Activated naive CD8-positive, alpha-beta T cell treated with anti-CD3 and anti-CD28 coated beads, Interleukin-2, amount 50 U/mL, for 24 hours (primary cell): ENCODE data around the gene GHR.
"Not testable (repeated sequence)": the region's sequence is repeated elsewhere in the genome, so short reads cannot be mapped to it uniquely, and the experiment has no call there.

ENCODE experiments used
- ATAC-seq: fragments of 150-1000 bp; cut with Tn5 transposase; one replicate; pipeline ENCODE4 v1.10.0; 2021
- DNase-seq: peaks from one replicate; pipeline ENCODE4 v3.0.0; 2021
- H3K27ac Mint-ChIP-seq: one replicate; pipeline ENCODE4 v1.8.0; 2021; ENCODE audit warnings: mild to moderate bottlenecking, mixed read lengths
- H3K27me3 Mint-ChIP-seq: one replicate; pipeline ENCODE4 v1.8.0; 2021; ENCODE audit warnings: mixed read lengths
- H3K36me3 Mint-ChIP-seq: one replicate; pipeline ENCODE4 v1.8.0; 2021; ENCODE audit warnings: low read depth, mixed read lengths
- H3K4me1 Mint-ChIP-seq: one replicate; pipeline ENCODE4 v1.8.0; 2021; ENCODE audit warnings: mixed read lengths
- H3K4me3 Mint-ChIP-seq: one replicate; pipeline ENCODE4 v1.8.0; 2021; ENCODE audit warnings: mild to moderate bottlenecking, moderate library complexity, mixed read lengths
- H3K9me3 Mint-ChIP-seq: one replicate; pipeline ENCODE4 v1.8.0; 2021; ENCODE audit warnings: mixed read lengths

Gene GHR

GRCh38 chr5:42665857-42666256 is 242.6 kb downstream of the GHR start:
- ATAC-seq (no peak), DNase-seq (no peak)
- H3K36me3 Mint-ChIP-seq, result no peaks in the 10 kb centered on the region
- no peaks in the 10 kb centered on the region for H3K9me3 Mint-ChIP-seq
- no peak overlapping the region for H3K4me3 Mint-ChIP-seq
- no peaks in the 10 kb centered on the region for H3K4me1 Mint-ChIP-seq
- H3K27ac Mint-ChIP-seq, result no peak overlapping the region
- H3K27me3 Mint-ChIP-seq, result no peaks in the 10 kb centered on the region

GRCh38 chr5:42666869-42667268 is 243.6 kb downstream of the GHR start:
- Mint-ChIP-seq H3K27me3 (no peaks in the 10 kb centered on the region), H3K9me3 (no peaks in the 10 kb centered on the region), H3K4me3 (no peak overlapping the region), H3K4me1 (no peaks in the 10 kb centered on the region), H3K36me3 (no peaks in the 10 kb centered on the region), H3K27ac (no peak overlapping the region)
- DNase-seq, result no peak
- ATAC-seq, result no peak

GRCh38 chr5:42668254-42668653 is 245.0 kb downstream of the GHR start:
- Mint-ChIP-seq H3K27ac (no peak overlapping the region), H3K4me3 (no peak overlapping the region), H3K4me1 (no peaks in the 10 kb centered on the region), H3K27me3 (no peaks in the 10 kb centered on the region), H3K9me3 (no peaks in the 10 kb centered on the region), H3K36me3 (no peaks in the 10 kb centered on the region)
- DNase-seq (no peak), ATAC-seq (no peak)

- DNase-seq (no peak), ATAC-seq (no peak)
- H3K27me3 Mint-ChIP-seq, result no peaks in the 10 kb centered on the region
- no peaks in the 10 kb centered on the region for H3K36me3 Mint-ChIP-seq
- H3K27ac Mint-ChIP-seq, result no peak overlapping the region
- no peak overlapping the region for H3K4me3 Mint-ChIP-seq
- no peaks in the 10 kb centered on the region for H3K4me1 Mint-ChIP-seq
- H3K9me3 Mint-ChIP-seq, result peaks cover 4% of the 10 kb centered on the region
Observed at GRCh38 chr5:42672925-42673324, 249.7 kb downstream of the GHR start.

- H3K4me3 Mint-ChIP-seq, result no peak overlapping the region
- no peak for ATAC-seq
- no peaks in the 10 kb centered on the region for H3K36me3 Mint-ChIP-seq
- no peak for DNase-seq
- H3K4me1 Mint-ChIP-seq, result no peaks in the 10 kb centered on the region
- no peaks in the 10 kb centered on the region for H3K27me3 Mint-ChIP-seq
- no peak overlapping the region for H3K27ac Mint-ChIP-seq
- peaks cover 4% of the 10 kb centered on the region for H3K9me3 Mint-ChIP-seq
Observed at GRCh38 chr5:42675602-42676001, 252.4 kb downstream of the GHR start.

- H3K36me3 Mint-ChIP-seq, result no peaks in the 10 kb centered on the region
- H3K27me3 Mint-ChIP-seq, result no peaks in the 10 kb centered on the region
- peaks cover 4% of the 10 kb centered on the region for H3K9me3 Mint-ChIP-seq
- ATAC-seq, result no peak
- no peak overlapping the region for H3K4me3 Mint-ChIP-seq
- H3K4me1 Mint-ChIP-seq, result no peaks in the 10 kb centered on the region
- DNase-seq, result no peak
- H3K27ac Mint-ChIP-seq, result no peak overlapping the region
Observed at GRCh38 chr5:42676362-42676761, 253.1 kb downstream of the GHR start.

- DNase-seq (no peak), ATAC-seq (no peak)
- no peak overlapping the region for H3K27ac Mint-ChIP-seq
- H3K9me3 Mint-ChIP-seq, result peaks cover 4% of the 10 kb centered on the region
- H3K27me3 Mint-ChIP-seq, result no peaks in the 10 kb centered on the region
- H3K4me1 Mint-ChIP-seq, result no peaks in the 10 kb centered on the region
- H3K4me3 Mint-ChIP-seq, result no peak overlapping the region
- no peaks in the 10 kb centered on the region for H3K36me3 Mint-ChIP-seq
Observed at GRCh38 chr5:42677156-42677842, 254.1 kb downstream of the GHR start.

GRCh38 chr5:42680046-42680445 is 256.8 kb downstream of the GHR start:
- peaks cover 4% of the 10 kb centered on the region for H3K9me3 Mint-ChIP-seq
- no peak for ATAC-seq

GRCh38 chr5:42685078-42685477 is 261.8 kb downstream of the GHR start:
- not testable (repeated sequence) for H3K27ac Mint-ChIP-seq, ATAC-seq, H3K4me1 Mint-ChIP-seq, H3K9me3 Mint-ChIP-seq, DNase-seq, H3K27me3 Mint-ChIP-seq, H3K4me3 Mint-ChIP-seq, H3K36me3 Mint-ChIP-seq

More at GRCh38 chr5:42680046-42680445, 256.8 kb downstream of the GHR start:
- Mint-ChIP-seq H3K27me3 (no peaks in the 10 kb centered on the region), H3K4me1 (no peaks in the 10 kb centered on the region), H3K27ac (no peak overlapping the region), H3K4me3 (no peak overlapping the region), H3K36me3 (no peaks in the 10 kb centered on the region)
- DNase-seq, result no peak

- Mint-ChIP-seq H3K27me3 (no peaks in the 10 kb centered on the region), H3K36me3 (no peaks in the 10 kb centered on the region), H3K9me3 (no peaks in the 10 kb centered on the region), H3K27ac (no peak overlapping the region), H3K4me3 (no peak overlapping the region), H3K4me1 (no peaks in the 10 kb centered on the region)
- DNase-seq (no peak), ATAC-seq (no peak)
Observed at GRCh38 chr5:42689391-42689790, 266.2 kb downstream of the GHR start.

- H3K4me1 Mint-ChIP-seq, result no peaks in the 10 kb centered on the region
- no peak for ATAC-seq
- H3K4me3 Mint-ChIP-seq, result no peak overlapping the region
- H3K27me3 Mint-ChIP-seq, result no peaks in the 10 kb centered on the region
- DNase-seq, result no peak
- no peak overlapping the region for H3K27ac Mint-ChIP-seq
- no peaks in the 10 kb centered on the region for H3K9me3 Mint-ChIP-seq
- no peaks in the 10 kb centered on the region for H3K36me3 Mint-ChIP-seq
Observed at GRCh38 chr5:42691413-42691937, 268.2 kb downstream of the GHR start.

- Mint-ChIP-seq H3K27me3 (no peaks in the 10 kb centered on the region), H3K9me3 (peaks cover 7% of the 10 kb centered on the region), H3K36me3 (no peaks in the 10 kb centered on the region), H3K4me1 (no peaks in the 10 kb centered on the region), H3K4me3 (no peak overlapping the region), H3K27ac (no peak overlapping the region)
- DNase-seq, result no peak
- ATAC-seq, result no peak
Observed at GRCh38 chr5:42701351-42702059, 278.3 kb downstream of the GHR start.

- no peak for ATAC-seq
- no peaks in the 10 kb centered on the region for H3K27me3 Mint-ChIP-seq
- H3K4me1 Mint-ChIP-seq, result no peaks in the 10 kb centered on the region
- H3K9me3 Mint-ChIP-seq, result peaks cover 7% of the 10 kb centered on the region
- no peak overlapping the region for H3K27ac Mint-ChIP-seq
- no peak overlapping the region for H3K4me3 Mint-ChIP-seq
- DNase-seq, result no peak
- H3K36me3 Mint-ChIP-seq, result no peaks in the 10 kb centered on the region
Observed at GRCh38 chr5:42703238-42703637, 280.0 kb downstream of the GHR start.

GRCh38 chr5:42715785-42716184 is 292.5 kb downstream of the GHR start:
- no peak for ATAC-seq
- H3K27ac Mint-ChIP-seq, result no peak overlapping the region
- H3K9me3 Mint-ChIP-seq, result no peaks in the 10 kb centered on the region
- H3K36me3 Mint-ChIP-seq, result no peaks in the 10 kb centered on the region
- H3K4me1 Mint-ChIP-seq, result peaks cover 16% of the 10 kb centered on the region
- H3K27me3 Mint-ChIP-seq, result peaks cover 9% of the 10 kb centered on the region
- H3K4me3 Mint-ChIP-seq, result no peak overlapping the region
- no peak for DNase-seq

GRCh38 chr5:42718591-42718990 is 295.4 kb downstream of the GHR start:
- Mint-ChIP-seq H3K4me3 (no peak overlapping the region), H3K27ac (no peak overlapping the region), H3K36me3 (no peaks in the 10 kb centered on the region), H3K4me1 (peaks cover 19% of the 10 kb centered on the region), H3K9me3 (no peaks in the 10 kb centered on the region), H3K27me3 (peaks cover 11% of the 10 kb centered on the region)
- DNase-seq, result no peak
- peak; percentile 77 for ATAC-seq
